ENCODE measurements around the gene TMEM106C.

Gene TMEM106C

DNA sequence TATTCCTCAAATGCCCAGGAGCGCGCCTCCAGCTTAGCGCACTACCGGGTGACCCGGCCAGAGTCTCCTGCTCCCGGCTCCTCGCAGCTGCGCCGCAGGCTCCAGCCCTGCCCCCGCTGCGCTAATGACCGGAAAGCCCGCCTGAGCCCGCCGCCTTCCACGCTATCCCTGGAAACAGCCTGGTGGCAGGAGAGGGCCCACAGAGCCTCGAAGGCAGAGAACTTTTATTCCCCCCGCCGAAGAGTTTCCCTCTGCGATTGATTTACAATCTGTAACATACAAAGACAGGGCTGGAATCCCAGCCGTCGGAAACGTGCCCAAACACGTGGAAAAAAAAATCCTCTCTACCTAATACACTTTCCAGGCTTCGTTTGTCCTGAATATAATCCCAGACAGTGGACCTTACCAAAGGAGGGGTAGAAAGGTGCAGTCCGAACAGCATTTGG is 39.4 kb downstream of the TMEM106C start:
- no peak for TF ChIP-seq CTCF (IDR thresholded peaks at IDR 0.05; ENCODE audit: borderline replicate concordance, insufficient read depth, low read depth, low read length)
- no peak overlapping the region for H3K4me3 ChIP-seq (ENCODE audit: low read depth, low read length)

- TF ChIP-seq CTCF (IDR thresholded peaks at IDR 0.05; ENCODE audit: borderline replicate concordance, insufficient read depth, low read depth, low read length): no peak
- no peak overlapping the region for H3K4me3 ChIP-seq (ENCODE audit: low read depth, low read length)
Observed at GRCh38 chr12:48003226-48004052, 40.0 kb downstream of the TMEM106C start.

- no peak for TF ChIP-seq CTCF (IDR thresholded peaks at IDR 0.05; ENCODE audit: borderline replicate concordance, insufficient read depth, low read depth, low read length)
- no peak within 1 kb of the TSS for H3K4me3 ChIP-seq (ENCODE audit: low read depth, low read length)
Observed at GRCh38 chr12:48004053-48004941, 40.9 kb downstream of the TMEM106C start, which contains the start of gene COL2A1. Gene COL2A1 (minus strand): TSS chr12:48004476. CDS start chr12:48004321, 155 bp downstream.

DNA sequence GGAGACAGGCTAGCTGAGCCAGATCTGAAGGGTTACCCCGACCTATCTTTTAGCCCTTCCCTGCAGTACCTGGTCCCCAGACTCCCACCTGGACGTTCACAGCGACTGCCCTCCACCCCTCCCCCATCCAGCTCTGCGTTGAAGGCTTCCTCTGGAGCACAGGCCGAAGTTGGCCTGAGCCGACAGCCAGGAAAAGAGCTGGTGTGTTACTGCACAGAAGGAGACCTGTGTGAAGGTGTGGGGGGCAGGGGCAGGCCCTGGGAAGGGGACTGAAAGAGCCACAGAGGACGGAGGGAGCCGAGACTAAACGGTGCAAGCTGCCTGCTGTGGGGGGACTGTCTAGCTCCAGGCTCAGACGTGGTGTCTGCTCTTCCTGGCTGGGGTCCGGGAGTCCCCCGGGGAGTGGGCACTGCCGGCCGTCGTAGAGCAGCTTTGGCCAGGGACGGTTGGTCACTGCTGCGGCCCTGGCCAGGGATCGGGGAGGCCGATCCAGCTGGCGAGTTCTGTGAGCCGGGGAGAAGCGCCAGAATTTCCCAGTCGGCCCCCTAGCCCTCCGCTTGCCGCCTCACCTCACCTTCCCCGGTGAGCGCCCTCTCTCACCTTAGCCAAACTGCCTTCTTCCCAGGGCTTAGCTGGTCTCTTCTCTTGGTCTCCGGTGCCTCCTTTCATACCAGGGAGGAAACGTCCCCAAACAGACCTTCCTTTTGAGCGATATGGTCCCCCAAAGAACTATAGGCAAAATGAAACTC is 41.8 kb downstream of the TMEM106C start:
- no peak overlapping the region for H3K4me3 ChIP-seq (ENCODE audit: low read depth, low read length)
- no peak for TF ChIP-seq CTCF (IDR thresholded peaks at IDR 0.05; ENCODE audit: borderline replicate concordance, insufficient read depth, low read depth, low read length)

DNA sequence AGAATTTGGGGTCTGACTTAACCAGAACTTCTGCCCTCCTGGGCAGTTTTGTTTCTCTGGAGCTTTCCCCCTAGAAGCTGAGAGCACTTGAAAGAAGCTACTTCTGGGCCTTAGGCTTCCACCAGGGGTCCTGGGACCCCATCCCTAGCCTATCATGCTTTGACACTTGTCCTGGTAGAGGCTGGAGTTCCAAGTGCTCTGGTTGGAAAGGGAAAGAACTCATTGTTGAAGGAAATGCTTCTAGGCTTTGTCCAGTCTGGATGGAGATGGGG is 42.3 kb downstream of the TMEM106C start:
- H3K4me3 ChIP-seq (ENCODE audit: low read depth, low read length): no peak overlapping the region
- no peak for TF ChIP-seq CTCF (IDR thresholded peaks at IDR 0.05; ENCODE audit: borderline replicate concordance, insufficient read depth, low read depth, low read length)

DNA sequence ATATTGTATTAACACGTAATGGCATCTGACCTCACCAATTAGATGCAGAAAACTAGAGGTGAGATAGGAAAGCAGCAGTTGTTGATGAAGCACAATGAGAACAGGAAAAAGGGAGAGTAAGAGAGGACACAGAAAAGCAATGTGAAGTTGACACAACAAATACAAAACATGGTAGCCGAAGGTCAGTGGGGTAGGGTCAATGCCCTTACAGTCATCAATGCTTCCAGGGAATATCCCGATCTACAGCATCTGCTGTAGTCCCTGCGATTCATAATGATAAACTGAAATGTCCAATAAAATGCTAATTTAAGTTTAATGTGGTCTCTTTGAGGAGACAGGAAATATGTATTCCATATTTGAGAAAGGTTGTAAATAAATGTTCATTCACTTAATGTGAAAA is 43.8 kb downstream of the TMEM106C start:
- H3K4me3 ChIP-seq (ENCODE audit: low read depth, low read length): no peak overlapping the region
- no peak for TF ChIP-seq CTCF (IDR thresholded peaks at IDR 0.05; ENCODE audit: borderline replicate concordance, insufficient read depth, low read depth, low read length)

Data from GM12875 (cell line).